Measurements from ENCODE around the gene PRR23E.

PRR23E gene

GRCh38 chr3:127174284-127174683, 18.6 kb upstream of the PRR23E start:
- no peak overlapping the region for H3K27ac ChIP-seq
- H3K27me3 ChIP-seq = peaks cover 33% of the 10 kb centered on the region
- TF ChIP-seq, protein P1, sequence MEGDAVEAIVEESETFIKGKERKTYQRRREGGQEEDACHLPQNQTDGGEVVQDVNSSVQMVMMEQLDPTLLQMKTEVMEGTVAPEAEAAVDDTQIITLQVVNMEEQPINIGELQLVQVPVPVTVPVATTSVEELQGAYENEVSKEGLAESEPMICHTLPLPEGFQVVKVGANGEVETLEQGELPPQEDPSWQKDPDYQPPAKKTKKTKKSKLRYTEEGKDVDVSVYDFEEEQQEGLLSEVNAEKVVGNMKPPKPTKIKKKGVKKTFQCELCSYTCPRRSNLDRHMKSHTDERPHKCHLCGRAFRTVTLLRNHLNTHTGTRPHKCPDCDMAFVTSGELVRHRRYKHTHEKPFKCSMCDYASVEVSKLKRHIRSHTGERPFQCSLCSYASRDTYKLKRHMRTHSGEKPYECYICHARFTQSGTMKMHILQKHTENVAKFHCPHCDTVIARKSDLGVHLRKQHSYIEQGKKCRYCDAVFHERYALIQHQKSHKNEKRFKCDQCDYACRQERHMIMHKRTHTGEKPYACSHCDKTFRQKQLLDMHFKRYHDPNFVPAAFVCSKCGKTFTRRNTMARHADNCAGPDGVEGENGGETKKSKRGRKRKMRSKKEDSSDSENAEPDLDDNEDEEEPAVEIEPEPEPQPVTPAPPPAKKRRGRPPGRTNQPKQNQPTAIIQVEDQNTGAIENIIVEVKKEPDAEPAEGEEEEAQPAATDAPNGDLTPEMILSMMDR (IDR thresholded peaks at IDR 0.05) = no peak
- no peaks in the 10 kb centered on the region for H3K9me3 ChIP-seq
- no peak overlapping the region for H3K4me3 ChIP-seq (ENCODE audit: low read depth in 1 of 2, low read length in 1 of 2)
- H3K4me1 ChIP-seq (ENCODE audit: control insufficient read depth in 1 of 2, insufficient read depth in 1 of 2, low read depth in 1 of 2, low read length in 1 of 2) = no peaks in the 10 kb centered on the region
- H3K36me3 ChIP-seq = no peaks in the 10 kb centered on the region

DNA sequence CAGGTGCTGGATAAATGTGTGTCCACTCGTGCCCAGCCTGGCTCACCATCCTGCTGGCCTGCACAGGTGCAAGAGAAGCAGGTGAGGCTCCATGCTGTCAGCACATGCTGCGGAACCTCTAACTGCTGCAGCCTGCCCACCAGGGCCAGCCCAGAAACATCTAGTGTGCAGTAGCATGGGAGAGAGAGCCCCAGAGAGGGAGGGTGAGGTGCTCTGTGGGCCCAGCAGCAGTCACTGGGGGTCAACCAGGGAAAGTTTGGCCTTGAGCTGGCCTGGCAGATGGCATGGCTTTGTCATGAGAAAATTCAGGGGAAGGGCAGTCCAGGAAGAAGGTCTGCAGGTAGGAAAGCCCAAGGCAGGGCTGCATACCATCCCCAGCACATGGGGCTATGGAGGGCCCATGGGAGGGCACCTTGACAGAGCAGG, 18.2 kb upstream of the PRR23E start:
- no peaks in the 10 kb centered on the region for H3K9me3 ChIP-seq
- TF ChIP-seq, protein P1 (IDR thresholded peaks at IDR 0.05) = no peak

GRCh38 chr3:127175272-127175671, 17.7 kb upstream of the PRR23E start:
- Histone ChIP-seq H3K36me3 (no peaks in the 10 kb centered on the region), H3K27ac (no peak overlapping the region), H3K9me3 (no peaks in the 10 kb centered on the region), H3K27me3 (peaks cover 33% of the 10 kb centered on the region), H3K4me1 (ENCODE audit: control insufficient read depth in 1 of 2, insufficient read depth in 1 of 2, low read depth in 1 of 2, low read length in 1 of 2) (no peaks in the 10 kb centered on the region), H3K4me3 (ENCODE audit: low read depth in 1 of 2, low read length in 1 of 2) (no peak overlapping the region)
- TF ChIP-seq, protein P1 (IDR thresholded peaks at IDR 0.05) = no peak

More for the DNA sequence above, 18.2 kb upstream of the PRR23E start:
- no peaks in the 10 kb centered on the region for H3K4me1 ChIP-seq (ENCODE audit: control insufficient read depth in 1 of 2, insufficient read depth in 1 of 2, low read depth in 1 of 2, low read length in 1 of 2)
- peaks cover 33% of the 10 kb centered on the region for H3K27me3 ChIP-seq
- no peak overlapping the region for H3K27ac ChIP-seq
- no peaks in the 10 kb centered on the region for H3K36me3 ChIP-seq
- no peak overlapping the region for H3K4me3 ChIP-seq (ENCODE audit: low read depth in 1 of 2, low read length in 1 of 2)

- no peak overlapping the region for H3K27ac ChIP-seq
- H3K9me3 ChIP-seq = no peaks in the 10 kb centered on the region
- TF ChIP-seq, protein P1 (IDR thresholded peaks at IDR 0.05) = no peak
- no peak overlapping the region for H3K4me3 ChIP-seq (ENCODE audit: low read depth in 1 of 2, low read length in 1 of 2)
- peaks cover 14% of the 10 kb centered on the region for H3K27me3 ChIP-seq
- no peaks in the 10 kb centered on the region for H3K36me3 ChIP-seq
- H3K4me1 ChIP-seq (ENCODE audit: control insufficient read depth in 1 of 2, insufficient read depth in 1 of 2, low read depth in 1 of 2, low read length in 1 of 2) = no peaks in the 10 kb centered on the region
Measured at GRCh38 chr3:127177226-127177625, 15.7 kb upstream of the PRR23E start.

GRCh38 chr3:127180859-127181258, 12.1 kb upstream of the PRR23E start:
- TF ChIP-seq, protein P1 (IDR thresholded peaks at IDR 0.05) = no peak

GRCh38 chr3:127182431-127182830, 10.5 kb upstream of the PRR23E start:
- Histone ChIP-seq H3K36me3 (no peaks in the 10 kb centered on the region), H3K27ac (no peak overlapping the region), H3K4me1 (ENCODE audit: control insufficient read depth in 1 of 2, insufficient read depth in 1 of 2, low read depth in 1 of 2, low read length in 1 of 2) (no peaks in the 10 kb centered on the region), H3K9me3 (no peaks in the 10 kb centered on the region), H3K4me3 (ENCODE audit: low read depth in 1 of 2, low read length in 1 of 2) (no peak overlapping the region), H3K27me3 (no peaks in the 10 kb centered on the region)
- TF ChIP-seq, protein P1 (IDR thresholded peaks at IDR 0.05) = no peak

More at GRCh38 chr3:127180859-127181258, 12.1 kb upstream of the PRR23E start:
- Histone ChIP-seq H3K4me3 (ENCODE audit: low read depth in 1 of 2, low read length in 1 of 2) (no peak overlapping the region), H3K4me1 (ENCODE audit: control insufficient read depth in 1 of 2, insufficient read depth in 1 of 2, low read depth in 1 of 2, low read length in 1 of 2) (no peaks in the 10 kb centered on the region), H3K27ac (no peak overlapping the region), H3K9me3 (no peaks in the 10 kb centered on the region), H3K27me3 (no peaks in the 10 kb centered on the region), H3K36me3 (no peaks in the 10 kb centered on the region)

Measured in neutrophil (primary cell).